Germinal center (tissue), 1 donor: Measurements from ENCODE around the gene ZNF593.
A peak's percentile ranks its signal among the peaks of the same experiment; 100 is the strongest.

Source experiments
- DNase-seq: peaks from one replicate; pipeline ENCODE4 v3.0.0; 2012; ENCODE audit warnings: mixed read lengths, low spot score

ZNF593 gene

GRCh38 chr1:26148887-26149286 lies 20.8 kb upstream of the ZNF593 start:
- no peak for DNase-seq

- no peak for DNase-seq
Measured at GRCh38 chr1:26153966-26154532, 15.7 kb upstream of the ZNF593 start.

- no peak for DNase-seq
Measured at GRCh38 chr1:26154750-26155149, 15.0 kb upstream of the ZNF593 start.

- no peak for DNase-seq
Measured at GRCh38 chr1:26155370-26156284, 14.1 kb upstream of the ZNF593 start.

GRCh38 chr1:26156285-26157038 lies 13.2 kb upstream of the ZNF593 start:
- DNase-seq: no peak

GRCh38 chr1:26158271-26158907 lies 11.3 kb upstream of the ZNF593 start:
- no peak for DNase-seq

- DNase-seq: no peak
Measured at GRCh38 chr1:26158908-26159742, 10.6 kb upstream of the ZNF593 start, which contains the start of gene FAM110D. TSS of gene FAM110D (plus strand) at chr1:26159079. CDS start at chr1:26161292, 2,213 bp downstream.

- DNase-seq: no peak
Measured at GRCh38 chr1:26159743-26160039, 10.0 kb upstream of the ZNF593 start.

- DNase-seq: no peak
Measured at GRCh38 chr1:26160527-26161414, 8.9 kb upstream of the ZNF593 start.

- peak; percentile 50 for DNase-seq
Measured at GRCh38 chr1:26161415-26162219, 8.1 kb upstream of the ZNF593 start.

- DNase-seq: no peak
Measured at GRCh38 chr1:26162220-26162709, 7.4 kb upstream of the ZNF593 start.

- no peak for DNase-seq
Measured at GRCh38 chr1:26163684-26164035, 6.0 kb upstream of the ZNF593 start.

- DNase-seq: peak; percentile 62
Measured at GRCh38 chr1:26164036-26164860, 5.5 kb upstream of the ZNF593 start.

GRCh38 chr1:26164861-26165842 lies 4.6 kb upstream of the ZNF593 start:
- DNase-seq: no peak

GRCh38 chr1:26166719-26167281 lies 2.9 kb upstream of the ZNF593 start:
- DNase-seq: no peak

GRCh38 chr1:26168410-26169197 lies 1.1 kb upstream of the ZNF593 start, which contains the start of gene C1orf232:
TSS of gene C1orf232 (minus strand) at chr1:26168963. CDS start at chr1:26168499, 464 bp downstream.
- DNase-seq: no peak
